GM18861 (cell line): ENCODE results near the gene CAMK2B.

Experiments
- ATAC-seq: cut with Tn5 transposase; IDR thresholded peaks from one replicate; pipeline ENCODE4 v1.9.1; 2021; ENCODE audit not compliant: unreplicated experiment

Gene CAMK2B

DNA sequence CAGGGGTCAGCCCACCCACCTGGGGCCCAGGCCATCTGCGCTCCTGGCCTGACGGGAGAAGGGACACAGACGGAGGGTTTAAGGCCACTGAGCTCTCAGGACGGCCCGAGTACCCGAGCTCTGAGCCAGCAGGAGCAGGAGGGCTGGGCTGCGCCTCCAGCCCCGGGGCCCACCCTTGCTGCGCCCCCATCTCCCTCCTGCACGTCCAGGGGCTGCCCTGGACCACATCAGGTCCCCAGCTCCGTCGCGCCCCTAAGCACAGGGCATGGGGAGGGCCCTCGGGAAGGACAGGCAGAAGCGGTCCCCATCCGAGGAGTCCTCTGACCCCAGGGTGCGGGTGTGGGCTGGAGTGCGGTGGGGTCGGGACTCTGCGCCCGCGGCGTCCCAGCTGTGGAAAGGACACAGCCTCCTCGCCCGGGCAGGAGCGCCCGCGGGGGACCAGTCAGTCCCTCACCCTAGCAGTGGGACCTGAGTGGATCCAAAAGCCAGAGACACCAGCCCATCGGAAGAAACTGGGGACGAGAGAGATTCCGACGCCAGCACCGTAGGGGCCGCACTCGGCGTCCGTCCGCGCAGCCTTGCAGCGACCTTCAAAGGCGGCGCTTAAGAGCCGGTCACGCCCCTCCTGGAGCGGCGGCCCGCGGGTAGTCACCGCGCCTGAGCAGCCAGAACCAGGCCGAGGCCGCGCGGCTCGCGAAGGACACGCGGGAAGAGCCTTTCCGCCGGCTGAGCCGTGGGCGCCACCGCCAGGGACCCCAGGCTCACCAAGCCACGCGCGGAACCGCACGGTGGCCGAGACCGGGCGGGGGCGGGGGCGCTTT is 15.9 kb downstream of the CAMK2B start:
- ATAC-seq: peak; percentile 48

DNA sequence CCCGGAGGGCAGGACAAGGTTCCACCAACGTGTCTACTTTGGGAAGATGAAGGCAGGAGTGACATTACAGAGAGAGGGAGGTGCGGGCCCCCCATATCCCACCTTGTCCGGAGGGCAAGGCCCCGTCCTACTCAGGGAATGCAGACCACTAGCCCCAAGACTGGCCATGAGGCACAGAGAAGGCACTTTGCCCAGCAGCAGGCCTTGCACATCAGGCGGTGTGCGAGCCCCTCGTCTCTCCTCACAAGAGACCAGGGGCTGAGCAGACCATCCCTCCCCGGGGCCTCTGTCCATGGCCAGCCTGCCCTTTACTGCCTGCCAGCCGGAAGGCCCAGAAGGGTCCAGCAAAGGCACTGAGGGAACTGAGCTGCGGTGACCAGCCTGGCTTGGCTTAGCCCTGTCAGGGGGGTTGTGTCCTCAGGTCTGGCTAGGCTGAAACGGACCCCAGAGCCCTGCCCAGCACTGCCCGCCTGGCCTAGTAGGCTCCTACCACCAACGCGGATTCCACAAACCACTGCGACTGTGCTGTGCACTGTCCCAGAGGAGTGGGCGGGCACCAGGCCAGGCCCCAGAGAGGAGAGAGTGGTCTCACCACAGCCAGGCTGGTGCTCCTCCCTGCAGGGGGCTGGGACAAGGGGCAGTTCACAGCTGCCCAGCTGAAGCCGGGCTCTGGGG is 16.7 kb downstream of the CAMK2B start:
- no peak for ATAC-seq

DNA sequence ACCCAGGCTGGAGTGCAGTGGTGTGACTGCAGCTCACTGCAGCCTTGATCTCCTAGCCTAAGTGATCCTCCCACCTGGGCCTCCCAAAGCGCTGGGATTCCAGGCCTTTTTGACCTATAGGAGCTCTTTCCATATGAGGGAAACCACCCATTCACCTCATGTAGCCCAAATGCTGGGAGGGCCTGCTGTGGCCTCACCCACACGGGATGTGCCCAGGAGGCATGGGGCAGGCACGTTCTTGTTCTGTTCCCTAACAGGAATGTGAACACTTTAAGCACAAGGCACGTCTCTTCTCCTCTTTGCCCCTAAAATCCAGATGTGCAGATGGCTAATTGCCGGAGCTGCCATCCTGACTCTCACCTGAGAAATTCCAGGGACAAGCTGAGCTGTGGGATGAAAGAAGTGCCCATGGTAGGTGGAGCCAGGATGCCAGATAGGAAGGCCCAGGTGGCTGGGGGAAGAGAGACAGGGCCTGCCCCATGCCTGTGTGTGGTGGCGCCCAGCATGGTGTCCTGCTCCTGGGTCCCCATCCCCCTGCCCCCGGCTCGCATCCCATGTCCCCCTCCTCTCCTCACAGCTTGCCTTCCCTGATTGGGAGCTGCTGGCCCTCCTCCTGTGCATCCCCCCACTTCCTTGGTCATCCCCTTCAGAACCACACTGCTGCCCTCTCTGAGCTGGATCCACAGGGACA is 17.3 kb downstream of the CAMK2B start:
- ATAC-seq: no peak

DNA sequence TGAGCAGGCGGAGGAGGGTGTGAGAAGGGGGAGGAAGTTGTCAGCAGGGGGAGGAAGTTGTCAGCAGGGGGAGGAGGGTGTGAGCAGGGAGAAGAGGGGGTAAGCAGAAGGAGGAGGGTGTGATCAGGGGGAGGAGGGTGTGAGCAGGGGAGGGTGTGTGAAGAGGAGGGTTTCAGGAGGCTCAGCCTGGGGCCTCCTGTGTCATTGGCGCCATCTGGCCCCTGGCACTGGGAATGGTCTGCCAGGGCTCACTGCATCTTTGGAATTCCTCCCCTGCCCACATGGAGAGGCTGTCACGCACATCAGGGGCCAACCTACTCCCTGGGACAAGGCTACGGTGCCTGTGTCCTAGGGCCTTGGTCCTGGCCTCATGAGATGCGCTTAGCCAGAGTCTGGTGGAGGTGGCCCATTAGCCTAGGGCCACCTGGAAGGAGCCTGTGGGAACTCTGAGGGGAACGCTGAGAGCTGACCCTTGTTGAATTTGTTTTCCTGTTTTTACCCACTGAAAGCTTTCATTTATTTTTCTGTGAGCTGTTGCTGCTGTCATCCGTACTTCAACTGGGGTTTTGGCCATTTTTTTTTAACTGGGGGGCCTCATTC is 18.0 kb downstream of the CAMK2B start:
- no peak for ATAC-seq

DNA sequence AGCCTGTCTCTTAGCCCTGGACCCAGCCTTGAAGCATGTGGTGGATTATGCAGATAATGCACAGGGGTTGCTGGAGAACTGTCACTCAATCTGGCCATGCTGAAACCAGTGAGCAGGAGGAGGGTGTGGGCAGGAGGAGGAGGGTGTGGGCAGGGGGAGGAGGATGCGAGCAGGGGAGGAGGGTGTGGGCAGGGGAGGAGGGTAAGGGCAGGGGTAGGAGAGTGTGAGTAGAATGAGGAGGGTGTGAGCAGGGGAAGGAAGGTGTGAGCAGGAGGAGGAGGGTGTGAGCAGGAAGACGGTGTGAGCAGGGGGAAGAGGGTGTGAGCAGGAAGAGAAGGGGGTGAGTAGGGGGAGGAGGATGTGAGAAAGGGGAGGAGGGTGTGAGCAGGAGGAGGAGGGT is 18.8 kb downstream of the CAMK2B start:
- ATAC-seq: no peak

DNA sequence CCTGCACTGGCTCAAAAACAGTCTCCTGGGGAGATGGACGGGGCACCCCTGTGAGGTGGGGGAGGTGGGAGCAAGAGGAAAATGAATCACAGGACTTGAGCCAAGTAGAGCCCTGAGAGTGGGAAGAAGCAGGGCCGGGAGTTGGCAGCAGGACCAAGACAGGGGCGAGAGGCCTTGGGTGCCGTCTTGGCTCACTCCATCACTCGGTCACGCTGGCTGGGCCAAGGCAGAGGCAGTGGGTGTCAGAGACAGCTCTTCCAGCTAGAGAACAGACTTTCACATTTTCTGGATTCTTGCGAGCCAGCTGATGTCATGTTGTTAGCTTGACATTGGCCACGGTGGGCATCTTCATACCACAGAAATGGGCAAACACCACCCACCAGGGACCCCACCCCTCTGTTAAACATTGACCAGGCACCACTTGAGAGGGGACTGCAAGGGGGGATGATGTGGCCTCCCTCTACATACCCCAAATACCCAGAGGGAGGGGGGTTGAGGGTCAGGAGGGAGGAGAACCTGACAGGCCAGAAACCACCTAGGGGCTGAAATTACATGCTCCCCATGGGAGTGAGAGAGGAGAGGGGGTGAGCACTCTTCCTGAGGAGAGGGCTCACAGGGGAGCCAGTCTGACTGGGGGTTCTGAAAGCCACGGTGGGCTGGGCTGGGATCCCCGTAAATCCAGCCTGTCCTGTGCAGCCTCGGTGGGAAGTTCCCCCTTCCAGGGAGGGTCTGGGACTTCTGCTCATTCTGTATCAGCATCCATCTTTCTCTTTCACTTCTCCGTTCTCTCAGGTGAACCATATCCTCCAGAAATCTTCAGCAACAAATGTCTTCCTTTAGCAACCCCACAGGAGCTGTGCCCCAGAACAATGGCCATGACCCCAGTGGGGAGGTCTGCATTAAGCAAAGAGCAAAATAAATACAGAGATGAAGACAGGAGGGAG is 19.6 kb downstream of the CAMK2B start:
- no peak for ATAC-seq

DNA sequence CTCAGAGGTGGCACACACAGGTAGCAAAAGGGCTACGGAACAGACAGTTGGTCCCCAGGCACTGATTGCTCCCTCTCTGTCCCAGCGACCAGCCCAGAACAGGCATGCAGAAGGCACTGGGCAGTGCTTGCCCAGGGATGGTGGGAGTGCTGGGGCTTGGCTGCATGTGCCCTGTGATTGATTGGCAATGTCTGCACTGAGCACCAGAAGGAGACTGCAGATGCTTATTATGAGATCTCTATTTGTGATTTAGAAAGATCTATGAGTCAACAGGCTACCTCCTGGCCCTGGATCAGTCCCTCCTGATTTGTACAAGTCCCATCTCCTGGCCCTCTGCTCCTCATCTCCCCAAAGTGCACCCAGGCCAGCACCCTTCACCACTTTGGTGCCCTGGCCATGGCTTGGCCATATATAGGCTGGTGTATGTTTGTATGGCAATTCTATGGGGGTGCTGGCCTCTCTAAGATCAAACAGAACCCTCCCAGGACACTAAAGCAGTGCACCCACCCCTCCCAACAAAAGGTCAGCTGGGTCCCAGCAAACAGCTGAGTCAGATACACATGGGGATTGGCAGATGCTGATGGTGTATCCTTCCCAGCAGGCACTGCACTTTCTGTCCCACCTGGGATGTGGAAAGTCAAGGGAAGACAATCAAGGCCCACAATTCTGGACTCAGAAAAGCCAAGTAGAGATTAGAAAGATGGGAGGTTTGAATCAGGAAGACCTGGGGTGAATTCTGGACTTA is 30.9 kb downstream of the CAMK2B start:
- no peak for ATAC-seq

DNA sequence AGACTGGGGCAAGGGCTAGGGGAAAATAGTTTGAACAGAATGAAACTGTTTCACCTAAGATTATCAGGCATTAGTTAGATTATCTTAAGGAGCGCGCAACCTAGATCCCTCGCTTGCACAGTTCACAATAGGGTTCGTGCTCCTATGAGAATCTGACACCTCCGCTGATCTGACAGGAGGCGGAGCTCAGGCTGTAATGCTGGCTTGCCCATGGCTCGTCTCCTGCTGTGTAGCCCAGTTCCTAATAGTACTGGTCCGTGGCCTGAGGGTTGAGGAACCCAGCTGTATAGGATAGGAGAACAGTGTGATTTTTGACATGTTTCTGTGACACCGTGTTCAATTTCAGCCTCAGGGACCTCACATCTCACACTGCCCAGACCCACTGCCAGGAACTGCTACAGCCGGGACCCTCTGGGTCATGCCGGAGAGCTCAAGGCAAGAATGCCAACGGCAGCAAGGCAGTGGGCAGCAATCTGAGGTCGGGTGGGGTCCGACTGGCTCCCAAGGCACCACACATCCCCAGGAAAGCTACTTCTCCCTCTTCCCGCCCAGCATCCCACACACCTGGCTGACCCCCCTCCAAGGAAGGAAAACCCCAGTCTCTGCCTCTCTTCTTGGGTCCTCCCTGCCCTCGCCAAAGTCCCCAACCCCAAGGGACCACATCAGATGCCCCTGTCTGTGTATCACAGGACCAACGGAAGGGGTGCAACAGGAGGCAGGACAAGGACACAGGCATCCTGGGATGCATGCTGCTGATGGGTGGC is 31.7 kb downstream of the CAMK2B start:
- ATAC-seq: no peak

DNA sequence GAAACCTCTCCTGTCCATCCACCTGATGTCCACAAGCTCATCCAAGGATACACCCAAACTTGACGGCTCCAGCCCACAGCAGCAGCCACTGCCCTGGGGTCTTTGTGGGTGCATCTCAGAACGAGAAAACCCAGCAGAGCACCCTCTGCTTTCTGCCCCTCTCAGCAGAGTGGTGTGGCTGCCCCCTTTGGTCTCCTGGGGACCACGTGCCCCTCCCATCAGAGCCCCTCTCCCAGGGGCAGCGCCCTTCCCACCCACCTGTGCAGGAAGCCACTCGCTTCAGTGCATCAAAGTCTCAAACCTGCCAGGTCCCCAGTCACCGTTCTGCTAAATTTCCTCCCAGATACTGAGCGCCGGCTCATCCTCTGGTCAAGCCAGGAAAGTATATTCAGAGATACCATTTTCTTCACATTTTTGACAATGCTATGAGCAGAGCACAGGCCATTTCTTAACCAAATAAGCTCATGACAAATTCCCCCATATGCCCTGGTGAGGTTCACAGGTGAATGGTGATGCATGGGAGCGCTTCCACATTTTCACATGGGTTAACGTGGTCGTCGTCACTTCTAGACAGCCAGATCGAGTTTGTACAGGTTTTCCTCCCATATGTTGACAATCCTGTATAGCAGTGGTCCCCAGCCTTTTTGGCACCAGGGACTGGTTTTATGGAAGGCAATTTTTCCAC is 32.4 kb downstream of the CAMK2B start:
- ATAC-seq: no peak

DNA sequence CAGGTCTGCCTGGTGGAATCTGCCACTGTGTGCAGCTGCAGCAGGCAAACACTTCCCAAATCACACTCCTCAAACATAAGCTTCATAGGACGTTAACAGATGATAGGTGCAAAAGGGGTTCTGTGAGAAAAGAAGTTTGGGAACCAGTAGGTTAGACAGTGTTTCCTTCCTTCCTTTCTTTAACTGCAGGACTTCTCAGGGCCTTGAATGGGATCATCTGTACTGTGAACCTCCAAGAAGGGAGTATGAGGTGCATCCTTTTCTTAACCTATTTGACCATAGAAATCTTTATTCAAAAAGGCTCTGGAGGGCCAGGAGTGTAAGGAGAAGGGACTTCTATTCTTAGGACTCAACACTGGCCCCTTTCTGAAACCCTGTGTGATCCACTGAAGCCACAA is 33.0 kb downstream of the CAMK2B start:
- ATAC-seq: no peak

DNA sequence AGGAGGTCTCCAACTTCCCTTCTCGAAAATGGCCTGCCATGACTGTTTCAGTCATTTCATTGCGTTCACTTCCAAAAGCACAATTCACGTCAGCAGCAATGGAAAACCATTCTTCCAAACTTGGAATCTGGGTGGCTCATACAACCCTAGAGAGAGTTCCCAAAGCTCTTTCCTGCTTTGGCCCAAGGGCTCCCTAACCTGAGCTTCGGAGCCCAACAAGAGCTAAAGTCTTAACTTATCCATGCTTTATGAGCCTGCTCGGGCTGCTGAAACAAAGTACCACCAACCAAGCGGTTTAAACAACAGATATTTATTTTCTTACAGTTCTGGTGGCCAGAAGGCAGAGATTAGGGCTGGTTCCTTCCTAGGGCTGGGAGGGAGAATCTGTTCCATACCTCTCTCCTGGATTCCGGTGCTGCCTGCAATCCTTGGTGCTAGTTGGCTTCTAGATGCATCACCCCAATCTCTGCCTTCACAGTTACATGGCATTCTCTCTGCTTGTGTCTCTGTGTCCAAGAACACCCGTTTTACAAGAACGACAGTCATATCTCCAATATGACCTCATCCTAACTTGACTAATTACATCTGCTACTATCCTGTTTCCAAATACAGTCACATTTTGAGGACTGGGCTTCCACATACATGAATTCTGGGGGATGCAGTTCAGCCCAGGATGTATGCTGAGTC is 33.5 kb downstream of the CAMK2B start:
- no peak for ATAC-seq

DNA sequence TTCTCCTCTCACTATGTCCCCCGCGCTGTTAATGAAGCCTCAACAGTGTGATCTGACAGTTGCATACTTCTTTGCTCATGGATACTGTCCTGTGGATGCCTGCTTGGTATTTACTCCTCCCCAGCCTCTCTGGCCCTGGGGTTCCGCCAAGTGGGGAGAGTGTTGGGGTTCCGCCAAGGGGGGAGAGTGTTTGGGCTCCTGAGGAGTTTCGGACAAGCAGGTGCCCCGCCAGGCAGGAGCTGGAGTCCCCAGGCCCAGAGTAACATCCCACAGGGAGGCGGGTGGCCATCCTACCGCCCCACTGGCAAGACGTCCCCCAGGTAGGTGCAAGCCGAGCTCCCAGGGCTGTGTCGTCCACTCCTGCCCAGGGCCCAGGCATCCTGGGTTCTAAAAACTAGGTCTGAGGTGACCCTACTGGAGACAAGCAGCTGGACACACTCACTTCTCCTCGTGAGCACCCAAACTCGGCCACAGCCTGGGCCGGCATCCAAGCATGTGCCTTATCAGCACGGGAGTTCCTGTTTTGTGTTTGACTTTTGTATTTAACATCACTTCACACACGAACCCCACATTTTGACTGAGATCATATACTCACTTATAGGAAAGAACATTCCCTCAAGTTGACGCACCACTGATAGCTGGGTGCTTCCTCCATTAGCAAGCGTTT is 34.2 kb downstream of the CAMK2B start:
- ATAC-seq: no peak

DNA sequence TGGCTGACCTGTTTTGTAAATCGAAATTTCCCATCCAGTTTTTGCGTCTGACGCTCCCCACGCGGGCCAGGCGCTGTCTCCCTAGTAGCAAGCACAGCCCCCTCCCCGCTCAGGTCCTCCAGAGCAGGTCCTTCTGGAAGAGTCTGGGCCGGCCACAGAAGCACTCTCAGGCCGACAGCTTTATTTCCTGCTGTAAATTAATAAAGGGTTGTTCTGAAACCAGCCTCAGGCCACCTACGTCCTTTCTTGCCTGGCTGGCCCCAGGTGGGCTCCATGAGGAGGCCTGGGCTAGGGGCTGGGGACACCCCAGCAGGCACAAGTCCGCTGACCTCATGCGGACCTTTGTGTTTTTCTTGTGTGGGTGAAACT is 35.2 kb downstream of the CAMK2B start:
- ATAC-seq: no peak

DNA sequence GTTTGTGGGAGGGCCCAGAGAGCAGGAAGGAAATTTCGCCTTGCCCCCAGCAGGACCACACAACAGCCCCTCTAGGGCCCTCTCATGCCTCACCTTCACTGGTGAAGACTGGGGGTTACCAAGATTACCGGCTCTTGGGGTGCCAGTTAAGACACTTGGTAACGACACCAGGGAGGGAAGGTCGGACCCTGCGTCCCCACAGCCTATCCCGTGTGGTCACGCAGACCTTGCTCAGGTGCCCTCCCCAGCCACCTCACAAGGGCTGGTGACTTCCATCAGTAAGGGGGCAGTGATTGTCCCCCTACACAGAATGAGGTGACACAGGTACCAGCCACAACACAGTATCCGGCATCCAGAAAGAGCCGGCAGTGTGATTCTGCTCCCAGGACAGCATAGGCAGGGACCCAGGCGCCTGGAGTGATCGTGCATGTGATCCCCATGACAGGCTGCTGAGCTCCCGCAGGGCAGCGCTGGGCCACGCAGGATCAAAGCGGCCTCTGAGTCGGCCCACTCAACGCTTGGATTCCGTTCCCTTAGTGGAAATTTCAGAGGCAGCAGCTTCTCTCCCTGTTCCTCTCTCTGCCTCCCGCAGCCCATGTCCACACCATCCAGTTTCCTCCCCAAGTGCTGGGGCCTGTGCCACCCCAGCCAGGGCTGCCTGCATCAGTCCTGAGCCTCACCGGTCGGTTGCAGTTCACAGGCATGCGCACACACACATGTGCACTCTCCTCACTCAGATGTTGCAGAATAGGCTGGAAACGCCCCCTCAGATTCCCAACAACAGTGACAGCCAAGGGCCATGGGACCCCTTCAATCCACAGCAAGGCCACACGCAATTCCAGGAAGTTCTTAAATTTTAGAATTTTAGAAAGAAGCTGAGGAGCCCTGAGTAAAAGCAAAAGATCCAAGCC is 35.8 kb downstream of the CAMK2B start:
- no peak for ATAC-seq

DNA sequence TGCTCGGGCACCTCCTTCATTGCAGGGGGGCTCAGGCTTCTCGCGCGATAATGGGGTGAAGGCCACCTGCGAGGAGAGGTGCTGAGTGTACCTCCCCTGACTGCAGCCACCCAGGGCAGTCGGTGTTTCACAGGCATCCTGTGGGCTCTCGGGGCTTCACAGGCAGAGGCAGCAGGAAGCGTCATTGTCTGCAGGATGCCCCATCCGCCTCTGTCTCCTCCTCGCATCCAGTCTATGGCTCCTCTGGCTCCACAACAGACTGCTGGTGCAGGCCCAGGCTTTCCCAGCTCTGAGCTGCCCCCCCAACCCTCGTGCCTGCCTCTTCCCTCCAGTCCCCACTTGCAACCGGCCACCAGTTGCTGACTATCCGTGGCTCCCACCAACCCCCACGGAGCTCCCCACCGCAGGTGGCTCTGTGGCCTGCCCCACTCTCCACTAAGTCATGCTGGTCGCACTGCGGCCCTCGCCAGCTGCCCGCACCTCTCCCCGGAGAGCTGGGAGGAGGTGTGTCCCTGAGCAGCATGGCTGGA is 36.5 kb downstream of the CAMK2B start:
- ATAC-seq: no peak

DNA sequence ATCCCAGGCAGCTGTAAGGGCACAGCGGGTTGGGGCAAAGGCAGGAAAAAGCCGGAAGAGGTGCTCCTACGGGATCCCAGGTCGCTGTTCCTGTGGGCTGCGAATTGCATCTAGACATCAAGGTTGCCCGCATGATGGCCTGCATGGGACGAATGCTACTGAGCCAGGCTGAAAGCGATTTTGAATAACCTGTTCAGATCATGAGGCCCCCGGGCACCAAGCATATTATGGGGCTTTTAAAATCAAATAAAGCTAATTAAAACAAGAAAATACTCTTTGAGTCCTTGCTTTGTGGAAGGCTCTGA is 37.1 kb downstream of the CAMK2B start:
- ATAC-seq: no peak
